ENCODE results near the gene SH3RF3. TPM values are rescaled to one million over a fixed set of nuclear protein-coding genes. Genes with fewer than 3 reads are reported as not detected.

The SH3RF3 gene
- total and polyA plus RNA-seq, 10 of the 15 experiments (the other 5 are each of a cell fraction or from before 2014, with no cell fraction given), result 0.08 to 8.8 (median 2.3) TPM

DNA sequence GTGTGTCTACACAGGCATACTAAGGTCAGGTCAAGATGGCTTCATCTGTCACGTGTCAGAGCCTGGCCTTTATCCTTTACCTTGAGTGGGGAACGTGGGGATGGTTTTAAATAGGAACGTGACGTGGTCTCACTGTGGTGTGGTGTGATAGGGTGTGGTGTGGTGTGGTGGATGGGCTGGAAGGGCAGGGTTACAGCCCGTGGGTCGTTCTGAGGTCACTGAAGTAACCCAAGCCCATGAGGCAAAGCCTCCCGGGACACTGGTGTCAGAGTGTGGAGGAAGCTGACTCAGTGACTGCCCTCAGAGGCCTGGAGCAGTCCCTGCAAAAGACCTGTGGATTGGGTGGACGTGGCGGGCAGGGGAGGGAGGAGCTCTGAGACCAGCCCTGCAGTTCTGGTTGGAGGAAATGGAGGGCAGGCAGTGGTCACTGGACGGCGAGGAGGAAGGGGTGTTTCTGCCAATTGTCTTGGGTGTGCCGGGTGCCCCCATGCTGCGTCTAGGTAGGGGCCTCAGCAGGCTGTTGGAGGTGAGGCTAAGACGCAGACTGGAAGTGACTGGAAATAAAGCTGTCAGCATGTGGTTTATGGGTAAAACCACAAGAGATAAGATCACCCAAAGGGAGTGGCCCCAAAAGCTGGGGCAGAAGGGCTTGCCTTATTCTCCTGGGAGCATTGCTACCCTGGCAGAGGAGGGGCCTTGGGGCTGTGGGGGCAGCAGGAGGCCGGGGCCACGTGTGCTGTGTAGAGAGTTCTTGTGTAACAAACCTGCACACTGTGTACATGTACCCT lies 84.8 kb downstream of the SH3RF3 start (continued):
- TF ChIP-seq RELA (IDR thresholded peaks at IDR 0.05; ENCODE audit: borderline replicate concordance, partially characterized antibody) (peak; percentile 26), CHD2 (IDR thresholded peaks at IDR 0.05; ENCODE audit: borderline replicate concordance, low read depth, low read length) (peak; percentile 66; the same call in 1 of the 2 replicates), NFIC (IDR thresholded peaks at IDR 0.05; ENCODE audit: low read depth, low read length) (peak; percentile 85), ZZZ3 (IDR thresholded peaks at IDR 0.05; ENCODE audit: control insufficient read depth, insufficient read length, low read depth) (no peak), SMARCA5 (IDR thresholded peaks at IDR 0.05) (no peak), RCOR1 (conservative IDR thresholded peaks at IDR 0.05; ENCODE audit: low read depth, low read length) (peak; percentile 82; the same call in 1 of the 2 replicates), NR2C2 (IDR thresholded peaks at IDR 0.05; ENCODE audit: borderline replicate concordance, control insufficient read depth, insufficient read length, low read depth) (no peak), RBBP5 (conservative IDR thresholded peaks at IDR 0.05) (no peak), RAD51 (IDR thresholded peaks at IDR 0.05) (peak; percentile 80; the same call in 1 of the 2 replicates), MYB (IDR thresholded peaks at IDR 0.05; ENCODE audit: borderline replicate concordance, low read depth, low read length) (no peak), MXI1 (IDR thresholded peaks at IDR 0.05; ENCODE audit: low read depth, low read length) (0 out of 2 replicates have a peak, but pooled peaks have one; percentile 17), NFXL1 (IDR thresholded peaks at IDR 0.05; ENCODE audit: borderline replicate concordance) (no peak), YY1 (IDR thresholded peaks at IDR 0.05; ENCODE audit: low read depth, low read length) (peak; percentile 25; the same call in 1 of the 2 replicates), IKZF2 (IDR thresholded peaks at IDR 0.05) (peak; percentile 82 to 89), ZNF207 (IDR thresholded peaks at IDR 0.05; ENCODE audit: borderline replicate concordance) (peak; percentile 56; the same call in 1 of the 2 replicates), HDGF (IDR thresholded peaks at IDR 0.05) (no peak; the same call in none of the 2 replicates)
- TF ChIP-seq, protein P1, sequence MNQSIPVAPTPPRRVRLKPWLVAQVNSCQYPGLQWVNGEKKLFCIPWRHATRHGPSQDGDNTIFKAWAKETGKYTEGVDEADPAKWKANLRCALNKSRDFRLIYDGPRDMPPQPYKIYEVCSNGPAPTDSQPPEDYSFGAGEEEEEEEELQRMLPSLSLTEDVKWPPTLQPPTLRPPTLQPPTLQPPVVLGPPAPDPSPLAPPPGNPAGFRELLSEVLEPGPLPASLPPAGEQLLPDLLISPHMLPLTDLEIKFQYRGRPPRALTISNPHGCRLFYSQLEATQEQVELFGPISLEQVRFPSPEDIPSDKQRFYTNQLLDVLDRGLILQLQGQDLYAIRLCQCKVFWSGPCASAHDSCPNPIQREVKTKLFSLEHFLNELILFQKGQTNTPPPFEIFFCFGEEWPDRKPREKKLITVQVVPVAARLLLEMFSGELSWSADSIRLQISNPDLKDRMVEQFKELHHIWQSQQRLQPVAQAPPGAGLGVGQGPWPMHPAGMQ (IDR thresholded peaks at IDR 0.05; ENCODE audit: borderline replicate concordance), result no peak
- TF ChIP-seq, protein P2, sequence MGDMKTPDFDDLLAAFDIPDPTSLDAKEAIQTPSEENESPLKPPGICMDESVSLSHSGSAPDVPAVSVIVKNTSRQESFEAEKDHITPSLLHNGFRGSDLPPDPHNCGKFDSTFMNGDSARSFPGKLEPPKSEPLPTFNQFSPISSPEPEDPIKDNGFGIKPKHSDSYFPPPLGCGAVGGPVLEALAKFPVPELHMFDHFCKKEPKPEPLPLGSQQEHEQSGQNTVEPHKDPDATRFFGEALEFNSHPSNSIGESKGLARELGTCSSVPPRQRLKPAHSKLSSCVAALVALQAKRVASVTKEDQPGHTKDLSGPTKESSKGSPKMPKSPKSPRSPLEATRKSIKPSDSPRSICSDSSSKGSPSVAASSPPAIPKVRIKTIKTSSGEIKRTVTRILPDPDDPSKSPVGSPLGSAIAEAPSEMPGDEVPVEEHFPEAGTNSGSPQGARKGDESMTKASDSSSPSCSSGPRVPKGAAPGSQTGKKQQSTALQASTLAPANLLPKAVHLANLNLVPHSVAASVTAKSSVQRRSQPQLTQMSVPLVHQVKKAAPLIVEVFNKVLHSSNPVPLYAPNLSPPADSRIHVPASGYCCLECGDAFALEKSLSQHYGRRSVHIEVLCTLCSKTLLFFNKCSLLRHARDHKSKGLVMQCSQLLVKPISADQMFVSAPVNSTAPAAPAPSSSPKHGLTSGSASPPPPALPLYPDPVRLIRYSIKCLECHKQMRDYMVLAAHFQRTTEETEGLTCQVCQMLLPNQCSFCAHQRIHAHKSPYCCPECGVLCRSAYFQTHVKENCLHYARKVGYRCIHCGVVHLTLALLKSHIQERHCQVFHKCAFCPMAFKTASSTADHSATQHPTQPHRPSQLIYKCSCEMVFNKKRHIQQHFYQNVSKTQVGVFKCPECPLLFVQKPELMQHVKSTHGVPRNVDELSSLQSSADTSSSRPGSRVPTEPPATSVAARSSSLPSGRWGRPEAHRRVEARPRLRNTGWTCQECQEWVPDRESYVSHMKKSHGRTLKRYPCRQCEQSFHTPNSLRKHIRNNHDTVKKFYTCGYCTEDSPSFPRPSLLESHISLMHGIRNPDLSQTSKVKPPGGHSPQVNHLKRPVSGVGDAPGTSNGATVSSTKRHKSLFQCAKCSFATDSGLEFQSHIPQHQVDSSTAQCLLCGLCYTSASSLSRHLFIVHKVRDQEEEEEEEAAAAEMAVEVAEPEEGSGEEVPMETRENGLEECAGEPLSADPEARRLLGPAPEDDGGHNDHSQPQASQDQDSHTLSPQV (IDR thresholded peaks at IDR 0.05), result no peak
- TF ChIP-seq, protein P3, sequence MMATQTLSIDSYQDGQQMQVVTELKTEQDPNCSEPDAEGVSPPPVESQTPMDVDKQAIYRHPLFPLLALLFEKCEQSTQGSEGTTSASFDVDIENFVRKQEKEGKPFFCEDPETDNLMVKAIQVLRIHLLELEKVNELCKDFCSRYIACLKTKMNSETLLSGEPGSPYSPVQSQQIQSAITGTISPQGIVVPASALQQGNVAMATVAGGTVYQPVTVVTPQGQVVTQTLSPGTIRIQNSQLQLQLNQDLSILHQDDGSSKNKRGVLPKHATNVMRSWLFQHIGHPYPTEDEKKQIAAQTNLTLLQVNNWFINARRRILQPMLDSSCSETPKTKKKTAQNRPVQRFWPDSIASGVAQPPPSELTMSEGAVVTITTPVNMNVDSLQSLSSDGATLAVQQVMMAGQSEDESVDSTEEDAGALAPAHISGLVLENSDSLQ (IDR thresholded peaks at IDR 0.05), result peak; percentile 59; the same call in 1 of the 2 replicates
- TF ChIP-seq, protein P4, sequence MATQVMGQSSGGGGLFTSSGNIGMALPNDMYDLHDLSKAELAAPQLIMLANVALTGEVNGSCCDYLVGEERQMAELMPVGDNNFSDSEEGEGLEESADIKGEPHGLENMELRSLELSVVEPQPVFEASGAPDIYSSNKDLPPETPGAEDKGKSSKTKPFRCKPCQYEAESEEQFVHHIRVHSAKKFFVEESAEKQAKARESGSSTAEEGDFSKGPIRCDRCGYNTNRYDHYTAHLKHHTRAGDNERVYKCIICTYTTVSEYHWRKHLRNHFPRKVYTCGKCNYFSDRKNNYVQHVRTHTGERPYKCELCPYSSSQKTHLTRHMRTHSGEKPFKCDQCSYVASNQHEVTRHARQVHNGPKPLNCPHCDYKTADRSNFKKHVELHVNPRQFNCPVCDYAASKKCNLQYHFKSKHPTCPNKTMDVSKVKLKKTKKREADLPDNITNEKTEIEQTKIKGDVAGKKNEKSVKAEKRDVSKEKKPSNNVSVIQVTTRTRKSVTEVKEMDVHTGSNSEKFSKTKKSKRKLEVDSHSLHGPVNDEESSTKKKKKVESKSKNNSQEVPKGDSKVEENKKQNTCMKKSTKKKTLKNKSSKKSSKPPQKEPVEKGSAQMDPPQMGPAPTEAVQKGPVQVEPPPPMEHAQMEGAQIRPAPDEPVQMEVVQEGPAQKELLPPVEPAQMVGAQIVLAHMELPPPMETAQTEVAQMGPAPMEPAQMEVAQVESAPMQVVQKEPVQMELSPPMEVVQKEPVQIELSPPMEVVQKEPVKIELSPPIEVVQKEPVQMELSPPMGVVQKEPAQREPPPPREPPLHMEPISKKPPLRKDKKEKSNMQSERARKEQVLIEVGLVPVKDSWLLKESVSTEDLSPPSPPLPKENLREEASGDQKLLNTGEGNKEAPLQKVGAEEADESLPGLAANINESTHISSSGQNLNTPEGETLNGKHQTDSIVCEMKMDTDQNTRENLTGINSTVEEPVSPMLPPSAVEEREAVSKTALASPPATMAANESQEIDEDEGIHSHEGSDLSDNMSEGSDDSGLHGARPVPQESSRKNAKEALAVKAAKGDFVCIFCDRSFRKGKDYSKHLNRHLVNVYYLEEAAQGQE (IDR thresholded peaks at IDR 0.05; ENCODE audit: low read depth, low read length), result no peak

All from GM12878 (cell line).